Gastroesophageal sphincter (tissue), 3 donors: ENCODE data around the gene WNT2.

Experiments used
- POLR2A ChIP-seq, 2 donors: fragments of 450-650 bp; IDR thresholded peaks; one replicate each; pipeline ENCODE4 v1.6.1; 2017; ENCODE audit warnings: antibody characterized with exemption in 2 of 2, mild to moderate bottlenecking in 2 of 2, moderate library complexity in 1 of 2
- TF ChIP-seq, protein P1 (sequence below), 4 experiments: fragments of 200-600 bp in 2 of 4; fragments of 450-650 bp in 2 of 4; sonication (generic) in 1 of 4; IDR thresholded peaks; one replicate each; pipeline ENCODE4 v1.5.1; 2017 to 2019; ENCODE audit warnings: antibody characterized with exemption in 4 of 4, mild to moderate bottlenecking in 2 of 4, moderate library complexity in 2 of 4

DNA sequence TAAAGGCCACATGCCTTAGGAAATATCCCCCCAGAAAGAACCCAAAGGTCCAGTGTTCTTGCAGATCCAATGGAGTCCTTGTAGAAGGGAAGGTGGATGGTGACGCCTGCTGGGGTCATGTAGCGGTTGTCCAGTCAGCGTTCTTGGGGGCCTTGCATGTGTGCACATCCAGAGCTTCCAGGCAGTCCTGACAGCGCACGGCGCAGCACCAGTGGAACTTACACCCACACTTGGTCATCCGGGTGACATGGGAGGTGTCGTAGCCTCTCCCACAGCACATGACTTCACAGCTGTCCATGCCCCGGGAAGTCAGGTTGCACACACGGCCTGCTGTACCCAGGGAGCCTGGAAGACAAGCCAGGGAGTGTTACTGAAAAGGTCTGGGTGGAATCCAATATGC, 44.8 kb downstream of the WNT2 start:
- no peak for TF ChIP-seq POLR2A (IDR thresholded peaks at IDR 0.05)
- TF ChIP-seq, protein P1, sequence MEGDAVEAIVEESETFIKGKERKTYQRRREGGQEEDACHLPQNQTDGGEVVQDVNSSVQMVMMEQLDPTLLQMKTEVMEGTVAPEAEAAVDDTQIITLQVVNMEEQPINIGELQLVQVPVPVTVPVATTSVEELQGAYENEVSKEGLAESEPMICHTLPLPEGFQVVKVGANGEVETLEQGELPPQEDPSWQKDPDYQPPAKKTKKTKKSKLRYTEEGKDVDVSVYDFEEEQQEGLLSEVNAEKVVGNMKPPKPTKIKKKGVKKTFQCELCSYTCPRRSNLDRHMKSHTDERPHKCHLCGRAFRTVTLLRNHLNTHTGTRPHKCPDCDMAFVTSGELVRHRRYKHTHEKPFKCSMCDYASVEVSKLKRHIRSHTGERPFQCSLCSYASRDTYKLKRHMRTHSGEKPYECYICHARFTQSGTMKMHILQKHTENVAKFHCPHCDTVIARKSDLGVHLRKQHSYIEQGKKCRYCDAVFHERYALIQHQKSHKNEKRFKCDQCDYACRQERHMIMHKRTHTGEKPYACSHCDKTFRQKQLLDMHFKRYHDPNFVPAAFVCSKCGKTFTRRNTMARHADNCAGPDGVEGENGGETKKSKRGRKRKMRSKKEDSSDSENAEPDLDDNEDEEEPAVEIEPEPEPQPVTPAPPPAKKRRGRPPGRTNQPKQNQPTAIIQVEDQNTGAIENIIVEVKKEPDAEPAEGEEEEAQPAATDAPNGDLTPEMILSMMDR (IDR thresholded peaks at IDR 0.05): no peak
